Keratinocyte (primary cell): ENCODE data around the gene FAAP20. TPM values are rescaled to one million over a fixed set of nuclear protein-coding genes. Genes with fewer than 3 reads are reported as not detected.

Experiments
- DNase-seq: peaks from one replicate; pipeline ENCODE4 v3.0.0-alpha.2; 2011; ENCODE audit warnings: low read depth, missing footprints, low spot score
- FAIRE-seq: peaks from 2 replicates; lab custom pipeline; 2011; peaks lifted over from hg19 to GRCh38; lab: Jason Lieb, UNC
- H2AFZ ChIP-seq: 2 replicates; pipeline ENCODE4 v1.6.0; 2012; ENCODE audit warnings: low read length, control low read depth, inconsistent platforms; ENCODE audit not compliant: control insufficient read depth
- H3K27ac ChIP-seq: 2 replicates; pipeline ENCODE4 v1.5.1; 2011; ENCODE audit warnings: low read length; ENCODE audit not compliant: control insufficient read depth, insufficient read depth
- H3K27me3 ChIP-seq: 3 replicates; pipeline ENCODE4 v1.6.0; 2011; ENCODE audit warnings: low read length; ENCODE audit not compliant: control insufficient read depth, insufficient read depth; ENCODE audit errors: extremely low read depth
- H3K36me3 ChIP-seq, 2 experiments: 2 replicates in 1 of 2; 3 replicates in 1 of 2; pipeline ENCODE4 v1.5.1; 2011; ENCODE audit warnings: low read length in 2 of 2, mild to moderate bottlenecking in 1 of 2; ENCODE audit not compliant: control insufficient read depth in 2 of 2, insufficient read depth in 2 of 2; ENCODE audit errors: extremely low read depth in 1 of 2
- H3K4me1 ChIP-seq: 3 replicates; pipeline ENCODE4 v1.5.1; 2011; ENCODE audit warnings: low read length; ENCODE audit not compliant: control insufficient read depth, insufficient read depth; ENCODE audit errors: extremely low read depth
- H3K4me2 ChIP-seq: 3 replicates; pipeline ENCODE4 v1.6.0; 2011; ENCODE audit warnings: low read depth, low read length; ENCODE audit not compliant: control insufficient read depth, insufficient read depth; ENCODE audit errors: extremely low read depth
- H3K4me3 ChIP-seq, 3 experiments: fragments of 200-600 bp in 1 of 3; sonication (generic) in 1 of 3; 2 replicates in 2 of 3; 3 replicates in 1 of 3; pipeline ENCODE4 v1.5.1; 2011 to 2016; ENCODE audit warnings: low read length in 3 of 3, mild to moderate bottlenecking in 3 of 3, control low read depth in 2 of 3, inconsistent platforms in 1 of 3, low read depth in 1 of 3, mixed read lengths in 1 of 3, mixed run types in 1 of 3, moderate library complexity in 1 of 3; ENCODE audit not compliant: control insufficient read depth in 2 of 3, insufficient read depth in 2 of 3; ENCODE audit errors: extremely low read depth in 1 of 3
- H3K79me2 ChIP-seq: 2 replicates; pipeline ENCODE4 v1.6.0; 2012; ENCODE audit warnings: low read length; ENCODE audit not compliant: control insufficient read depth, insufficient read depth
- H3K9ac ChIP-seq: 3 replicates; pipeline ENCODE4 v1.6.0; 2011; ENCODE audit warnings: low read length; ENCODE audit not compliant: control insufficient read depth, insufficient read depth; ENCODE audit errors: extremely low read depth
- H3K9me1 ChIP-seq: 3 replicates; pipeline ENCODE4 v1.6.0; 2011; ENCODE audit warnings: low read length; ENCODE audit not compliant: control insufficient read depth, insufficient read depth; ENCODE audit errors: extremely low read depth
- H3K9me3 ChIP-seq: 2 replicates; pipeline ENCODE4 v1.5.1; 2012; ENCODE audit warnings: low read depth, low read length; ENCODE audit not compliant: control insufficient read depth
- H4K20me1 ChIP-seq: 3 replicates; pipeline ENCODE4 v1.6.0; 2011; ENCODE audit warnings: low read length; ENCODE audit not compliant: control insufficient read depth, insufficient read depth; ENCODE audit errors: extremely low read depth
- CTCF ChIP-seq, 3 experiments: IDR thresholded peaks in 1 of 3; conservative IDR thresholded peaks in 1 of 3; optimal IDR thresholded peaks in 1 of 3; 2 replicates in 2 of 3; 3 replicates in 1 of 3; pipeline versions ENCODE3 to v1.5.1; 2011; ENCODE audit warnings: low read length in 3 of 3, mild to moderate bottlenecking in 3 of 3, moderate library complexity in 2 of 3, control low read depth in 1 of 3, inconsistent platforms in 1 of 3; ENCODE audit not compliant: insufficient read depth in 2 of 3; ENCODE audit errors: extremely low read depth in 1 of 3
- EZH2 ChIP-seq: IDR thresholded peaks from one replicate; pipeline ENCODE4 v1.6.1; 2012; ENCODE audit warnings: inconsistent platforms, mild to moderate bottlenecking, low read length, moderate library complexity
- dilution Hi-C: fragments of 300-500 bp; cut with MboI; formaldehyde crosslinking; loops from one replicate; pipeline ENCODE4 v1.7.0; 2020; ENCODE audit warnings: low sequenced_read_pairs; ENCODE audit not compliant: extremely low pct_ligation_motif_present
- polyA plus RNA-seq, 5 experiments: library from polyadenylated mRNA; depleted of rRNA in 3 of 5; stranded (reverse) in 3 of 5; stranded (forward) in 1 of 5; unstranded in 1 of 5; fragments of >200 nt; gene quantifications; 1 replicate in 1 of 5; 2 replicates in 3 of 5; 3 replicates in 1 of 5; pipeline versions ENCODE4 v1.2.1 to v1.2.3, GENCODE V29; 2011 to 2012; ENCODE audit warnings: missing spikeins in 2 of 5, low read depth in 1 of 5, low replicate concordance in 1 of 5

FAAP20 gene
- polyA plus RNA-seq, 1 donor (not counting 4 experiments of a cell fraction or from before 2014, with no cell fraction given) = 7.3 TPM

GRCh38 chr1:2229037-2229864, 34.7 kb upstream of the FAAP20 start:
- dilution Hi-C loops = no loop called here
- Histone ChIP-seq H3K9ac (peak overlapping the region; percentile 88), H3K36me3 (no peaks in the 10 kb centered on the region), H2AFZ (no peak overlapping the region), H3K79me2 (peaks cover 57% of the 10 kb centered on the region), H3K4me1 (peaks cover 33% of the 10 kb centered on the region), H4K20me1 (peaks cover 48% of the 10 kb centered on the region), H3K4me3 (peak overlapping the region; percentile 54 to 88 (median 87)), H3K9me1 (no peaks in the 10 kb centered on the region), H3K27ac (peak overlapping the region; percentile 75), H3K4me2 (peak overlapping the region; percentile 88), H3K9me3 (no peaks in the 10 kb centered on the region), H3K27me3 (no peaks in the 10 kb centered on the region)
- FAIRE-seq = no peak
- TF ChIP-seq CTCF (optimal IDR thresholded peaks at IDR 0.05 in 1 of 3, IDR thresholded peaks at IDR 0.05 in 1 of 3, conservative IDR thresholded peaks at IDR 0.05 in 1 of 3; ENCODE audit: extremely low read depth in 1 of 3, insufficient read depth in 2 of 3, low read length in 3 of 3) (peak in 2 of 3 experiments; percentile 4 to 26), EZH2 (no peak)
- no peak for DNase-seq

GRCh38 chr1:2228694-2229036, 34.1 kb upstream of the FAAP20 start:
- Histone ChIP-seq H4K20me1 (peaks cover 42% of the 10 kb centered on the region), H3K4me3 (peak overlapping the region; percentile 54 to 88 (median 87)), H3K27me3 (no peaks in the 10 kb centered on the region), H3K9ac (peak overlapping the region; percentile 88), H3K36me3 (no peaks in the 10 kb centered on the region), H3K4me1 (peaks cover 27% of the 10 kb centered on the region), H3K27ac (no peak overlapping the region), H3K9me3 (no peaks in the 10 kb centered on the region), H3K9me1 (no peaks in the 10 kb centered on the region), H3K79me2 (peaks cover 51% of the 10 kb centered on the region), H2AFZ (no peak overlapping the region), H3K4me2 (peak overlapping the region; percentile 88)
- DNase-seq (no peak), FAIRE-seq (no peak)
- dilution Hi-C loops = no loop called here
- TF ChIP-seq EZH2 = no peak
- no peak for TF ChIP-seq CTCF (optimal IDR thresholded peaks at IDR 0.05 in 1 of 3, IDR thresholded peaks at IDR 0.05 in 1 of 3, conservative IDR thresholded peaks at IDR 0.05 in 1 of 3; ENCODE audit: extremely low read depth in 1 of 3, insufficient read depth in 2 of 3, low read length in 3 of 3)
